ENCODE data around the gene UCK1.
"Not testable (repeated sequence)": the region's sequence is repeated elsewhere in the genome, so short reads cannot be mapped to it uniquely, and the experiment has no call there.

The UCK1 gene

GRCh38 chr9:131554843-131555351 lies 23.8 kb upstream of the UCK1 start:
- DNase-seq (ENCODE audit: extremely low spot score, insufficient read length, low read depth): no peak
- FAIRE-seq: no peak

GRCh38 chr9:131554087-131554842 lies 23.2 kb upstream of the UCK1 start:
- FAIRE-seq (no peak), DNase-seq (ENCODE audit: extremely low spot score, insufficient read length, low read depth) (no peak)

- DNase-seq (ENCODE audit: extremely low spot score, insufficient read length, low read depth): no peak
- FAIRE-seq: no peak
Observed at GRCh38 chr9:131552030-131552429, 21.0 kb upstream of the UCK1 start.

DNA sequence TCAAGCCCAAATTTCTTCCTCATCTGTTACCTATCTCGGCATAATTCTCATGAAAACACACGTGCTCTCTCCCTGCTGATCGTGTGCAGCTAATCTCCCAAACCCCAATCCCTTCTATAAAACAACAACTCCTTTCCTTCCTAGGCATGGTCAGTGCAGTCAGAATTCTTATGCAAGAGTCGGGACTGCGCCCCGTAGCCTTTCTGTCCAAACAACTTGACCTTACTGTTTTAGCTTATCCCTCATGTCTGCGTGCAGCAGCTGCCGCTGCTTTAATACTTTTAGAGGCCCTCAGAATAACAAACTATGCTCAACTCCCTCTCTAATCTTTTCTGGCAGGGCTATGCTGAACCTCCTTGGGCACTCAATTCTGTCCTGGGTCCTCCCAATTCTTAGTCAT lies 19.4 kb upstream of the UCK1 start:
- FAIRE-seq; DNase-seq (ENCODE audit: extremely low spot score, insufficient read length, low read depth): not testable (repeated sequence)

- not testable (repeated sequence) for DNase-seq (ENCODE audit: extremely low spot score, insufficient read length, low read depth); FAIRE-seq
Observed at GRCh38 chr9:131549186-131549585, 18.1 kb upstream of the UCK1 start.

DNA sequence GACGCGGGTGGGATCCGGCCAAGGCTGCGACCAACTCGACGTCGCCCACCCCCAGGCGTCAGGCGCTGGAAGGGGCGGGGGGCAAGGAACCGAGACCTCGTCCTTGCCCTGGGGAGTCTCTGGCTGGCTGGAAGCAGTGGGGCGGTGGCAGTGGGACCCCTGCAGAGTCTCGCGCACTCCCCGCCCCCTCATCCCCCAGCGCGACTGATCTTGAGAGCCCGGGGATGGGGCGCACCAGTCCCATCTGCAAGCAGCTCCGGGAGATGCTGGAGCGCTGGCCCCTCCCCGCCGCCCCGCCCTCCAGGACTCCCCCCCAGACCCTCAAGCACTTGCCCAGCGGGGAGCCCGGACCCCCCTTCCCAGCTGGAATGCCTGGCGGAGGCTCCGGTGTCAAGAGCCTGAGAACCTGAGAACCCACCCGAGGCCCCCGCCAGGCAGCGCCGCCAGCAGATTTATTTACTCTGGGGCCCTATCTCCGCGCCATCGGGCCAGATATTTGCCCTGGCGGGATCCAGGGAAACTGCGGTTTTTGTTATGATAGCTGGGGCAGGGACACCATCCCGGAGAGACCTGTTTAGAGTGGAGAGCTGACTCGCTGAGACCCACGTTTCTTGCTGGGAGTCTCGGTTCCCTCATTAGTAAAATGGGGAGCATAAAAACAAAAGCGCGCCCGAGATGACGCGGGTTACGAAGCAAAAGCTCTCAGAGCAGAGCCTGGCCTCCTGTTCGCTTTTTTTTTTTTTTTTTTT lies 15.4 kb upstream of the UCK1 start:
- no peak for DNase-seq (ENCODE audit: extremely low spot score, insufficient read length, low read depth)
- FAIRE-seq: no peak

- no peak for FAIRE-seq
- DNase-seq (ENCODE audit: extremely low spot score, insufficient read length, low read depth): no peak
Observed at GRCh38 chr9:131545786-131546335, 14.8 kb upstream of the UCK1 start.

GRCh38 chr9:131545003-131545785 lies 14.1 kb upstream of the UCK1 start, which contains the start of gene PRRT1B:
Gene PRRT1B (plus strand): TSS chr9:131545523. CDS start chr9:131545616, 93 bp downstream.
- FAIRE-seq: no peak
- DNase-seq (ENCODE audit: extremely low spot score, insufficient read length, low read depth): no peak

GRCh38 chr9:131543141-131543540 lies 12.1 kb upstream of the UCK1 start:
- DNase-seq (ENCODE audit: extremely low spot score, insufficient read length, low read depth) (no peak), FAIRE-seq (no peak)

- no peak for FAIRE-seq
Observed at GRCh38 chr9:131539223-131539923, 8.3 kb upstream of the UCK1 start.

GRCh38 chr9:131537946-131538345 lies 6.9 kb upstream of the UCK1 start:
- no peak for FAIRE-seq

More at GRCh38 chr9:131539223-131539923, 8.3 kb upstream of the UCK1 start:
- no peak for DNase-seq (ENCODE audit: extremely low spot score, insufficient read length, low read depth)

DNA sequence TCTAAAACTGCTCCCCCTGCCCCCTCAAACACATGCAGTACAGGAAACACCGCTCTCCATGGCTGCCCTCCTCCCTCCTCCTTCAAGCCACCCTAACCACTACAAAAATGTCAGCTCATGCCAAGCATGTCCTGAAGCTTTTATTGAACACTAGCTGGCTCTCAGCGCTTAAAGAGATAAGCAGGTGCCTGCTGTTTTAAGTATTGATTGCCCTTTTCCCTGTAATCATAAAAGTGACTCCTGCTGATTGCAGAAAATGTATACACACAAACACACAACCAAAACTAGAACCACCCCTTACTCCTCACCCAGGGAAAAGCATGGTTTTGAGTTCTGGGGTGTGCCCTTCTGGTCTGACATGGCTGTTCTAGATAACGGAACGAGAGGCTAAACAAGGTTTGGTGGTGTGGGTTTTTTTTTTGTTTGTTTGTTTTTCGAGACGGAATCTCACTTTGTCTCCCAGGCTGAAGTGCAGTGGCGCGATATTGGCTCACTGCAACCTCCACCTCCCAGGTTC lies 3.7 kb upstream of the UCK1 start:
- DNase-seq (ENCODE audit: extremely low spot score, insufficient read length, low read depth) (no peak), FAIRE-seq (no peak)

More at GRCh38 chr9:131537946-131538345, 6.9 kb upstream of the UCK1 start:
- no peak for DNase-seq (ENCODE audit: extremely low spot score, insufficient read length, low read depth)

- DNase-seq (ENCODE audit: extremely low spot score, insufficient read length, low read depth) (peak; percentile 52), FAIRE-seq (no peak)
Observed at GRCh38 chr9:131530546-131530919, 530 bp downstream of the UCK1 start.

DNA sequence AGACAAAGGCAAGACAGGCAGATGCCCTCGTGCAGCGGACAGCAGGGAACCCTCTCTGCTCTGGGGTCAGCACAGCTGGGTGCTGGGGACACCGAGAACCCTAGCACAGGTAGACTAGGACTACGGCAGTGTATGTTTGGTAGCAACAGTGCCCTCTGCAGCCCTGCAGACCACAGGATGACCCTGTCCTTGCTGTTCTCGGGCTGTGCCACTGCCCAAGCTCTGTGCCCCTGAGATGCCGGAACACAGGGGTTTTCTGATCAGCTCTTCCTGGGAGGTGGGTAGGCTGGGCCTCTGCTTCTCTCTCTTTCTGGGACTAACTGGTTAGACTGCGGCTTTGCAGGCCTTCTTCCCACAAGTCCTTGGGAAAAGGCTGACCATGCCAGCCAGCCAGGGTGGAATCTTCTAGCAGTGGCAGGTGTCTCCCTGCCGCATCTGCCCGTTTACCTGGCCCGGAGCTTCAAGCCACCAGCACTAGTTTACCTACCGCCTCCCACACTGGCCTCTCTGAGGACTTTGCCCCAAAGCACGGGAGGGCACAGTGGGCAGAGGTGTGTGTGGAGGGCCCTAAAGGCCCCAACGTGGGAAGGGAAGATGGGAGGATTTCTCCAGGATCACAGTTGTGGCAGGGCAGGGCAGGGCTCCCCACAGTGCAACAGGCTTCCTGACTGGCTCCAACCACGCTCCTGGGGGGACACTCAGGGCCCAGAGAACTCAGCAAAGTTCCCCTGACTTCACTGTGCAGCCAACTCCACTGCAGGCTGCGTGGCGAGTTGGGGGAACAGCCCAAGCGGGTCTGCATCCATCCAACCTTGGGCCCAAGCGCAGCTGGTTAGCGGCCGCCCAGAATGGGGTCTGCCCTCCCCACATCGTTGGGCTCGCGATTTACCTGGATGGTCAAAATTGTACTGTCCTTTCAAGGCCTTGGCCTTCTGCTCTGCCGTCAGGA lies 1.2 kb downstream of the UCK1 start:
- FAIRE-seq: no peak
- no peak for DNase-seq (ENCODE audit: extremely low spot score, insufficient read length, low read depth)

GRCh38 chr9:131528886-131529505 lies 2.1 kb downstream of the UCK1 start:
- FAIRE-seq: no peak
- DNase-seq (ENCODE audit: extremely low spot score, insufficient read length, low read depth): no peak

DNA sequence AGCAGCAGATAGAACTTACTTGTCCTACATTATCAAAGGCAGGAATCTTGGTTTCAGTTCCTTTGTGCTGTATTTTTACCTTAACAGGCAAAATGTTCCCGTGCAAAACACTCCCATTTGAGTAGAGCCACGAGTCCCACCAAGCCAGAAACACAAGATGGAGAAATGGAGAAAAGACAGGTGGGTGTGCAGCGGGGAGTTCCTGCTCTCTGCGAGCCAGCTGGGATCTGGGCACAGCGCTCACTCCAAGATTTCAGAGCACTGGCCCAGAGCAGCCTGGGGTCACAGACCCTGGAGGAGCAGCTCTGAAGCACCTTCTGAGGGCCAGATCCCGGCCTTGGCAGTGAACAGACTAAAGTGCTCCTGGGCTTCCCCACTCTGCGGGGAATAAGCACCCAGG lies 2.9 kb downstream of the UCK1 start:
- DNase-seq (ENCODE audit: extremely low spot score, insufficient read length, low read depth) (no peak), FAIRE-seq (no peak)

DNA sequence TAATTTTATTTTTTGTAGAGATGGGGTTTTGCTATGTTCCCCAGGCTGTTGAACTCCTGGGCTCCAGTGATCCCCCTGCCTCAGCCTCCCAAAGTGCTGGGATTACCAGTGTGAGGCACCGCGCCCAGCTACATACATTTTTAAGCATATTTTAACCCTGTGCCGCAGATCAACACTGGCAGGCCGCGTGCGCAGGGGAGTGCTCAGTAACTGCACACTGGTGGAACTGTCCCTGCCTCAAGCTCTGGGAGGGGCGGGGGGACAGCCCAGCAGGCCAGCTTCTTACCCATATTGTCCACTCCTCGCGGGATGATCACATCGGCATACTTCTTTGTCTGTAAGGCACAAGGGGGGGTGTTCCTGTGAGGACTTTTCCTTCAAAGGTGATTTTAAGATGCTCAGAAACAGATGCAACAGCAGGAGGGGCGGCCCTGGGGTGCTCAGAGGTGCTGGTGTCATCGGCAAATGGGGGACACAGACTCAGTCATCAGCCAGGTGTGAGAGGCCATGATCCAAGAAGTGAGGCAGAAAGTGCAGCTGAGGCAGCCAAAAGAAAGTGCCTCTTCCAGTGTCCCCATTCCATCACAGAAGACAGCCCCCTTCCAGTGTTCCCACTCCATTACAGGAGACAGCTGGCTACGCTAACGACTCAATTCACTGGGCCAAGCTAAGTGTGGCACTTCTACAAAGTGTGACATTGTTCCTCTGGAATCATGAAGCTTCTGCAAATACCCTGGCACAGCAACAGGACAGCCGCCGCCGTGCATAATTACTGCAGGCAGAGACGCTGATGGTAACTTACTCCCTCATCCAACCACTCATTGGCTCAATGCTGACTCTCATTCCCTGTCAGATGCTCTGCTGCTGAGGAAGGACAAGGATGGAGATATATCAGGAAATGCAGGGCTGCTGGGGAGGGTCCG lies 5.2 kb downstream of the UCK1 start:
- DNase-seq (ENCODE audit: extremely low spot score, insufficient read length, low read depth) (no peak), FAIRE-seq (no peak)

All from GM18507 (cell line).